Muscle layer of colon (tissue), 2 donors: ENCODE data around the gene GLCCI1.

Experiments
- H3K27ac ChIP-seq: one replicate; pipeline ENCODE4 v1.7.0; 2013; ENCODE audit warnings: low read depth, mild to moderate bottlenecking, low read length, moderate library complexity
- H3K27me3 ChIP-seq, 2 donors: one replicate each; pipeline ENCODE4 v1.7.0; 2013; ENCODE audit warnings: low read length in 2 of 2, mild to moderate bottlenecking in 2 of 2; ENCODE audit not compliant: insufficient read depth in 2 of 2, control insufficient read depth in 1 of 2
- H3K36me3 ChIP-seq: one replicate; pipeline ENCODE4 v1.7.0; 2013; ENCODE audit warnings: mild to moderate bottlenecking, low read length; ENCODE audit not compliant: insufficient read depth
- H3K4me1 ChIP-seq: one replicate; pipeline ENCODE4 v1.7.0; 2013; ENCODE audit warnings: mild to moderate bottlenecking, low read length; ENCODE audit not compliant: insufficient read depth
- H3K4me3 ChIP-seq, 2 donors: one replicate each; pipeline ENCODE4 v1.7.0; 2013; ENCODE audit warnings: low read length in 2 of 2, low read depth in 1 of 2, mild to moderate bottlenecking in 1 of 2, moderate library complexity in 1 of 2
- H3K9ac ChIP-seq: one replicate; pipeline ENCODE4 v1.7.0; 2013; ENCODE audit warnings: low read length
- H3K9me3 ChIP-seq: one replicate; pipeline ENCODE4 v1.7.0; 2013; ENCODE audit warnings: mild to moderate bottlenecking, low read length
- donor health status: abdominal sarcoma.
- donor health status: Adenocarcinoma of cecum.

Gene GLCCI1

DNA sequence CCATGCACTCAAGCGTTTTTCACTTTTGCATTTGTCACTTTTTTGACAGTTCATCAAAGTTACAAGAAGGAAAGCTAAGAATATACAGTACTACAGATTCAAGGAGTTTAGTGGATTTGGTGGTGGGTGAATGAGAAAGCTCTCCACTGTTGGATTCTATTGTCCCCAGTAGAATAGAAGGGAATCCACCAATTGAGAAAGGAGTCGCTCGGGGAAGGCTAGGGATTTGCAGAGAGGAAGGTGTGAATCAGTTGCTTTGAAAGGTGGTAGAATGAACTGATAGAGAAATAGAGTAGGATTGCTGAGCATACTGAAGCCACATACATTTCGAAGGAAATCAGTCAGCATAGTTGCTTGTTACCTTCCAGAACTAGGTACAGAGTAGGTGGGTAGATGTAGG is 33.7 kb upstream of the GLCCI1 start:
- H3K9me3 ChIP-seq = no peaks in the 10 kb centered on the region
- H3K4me3 ChIP-seq = no peak overlapping the region
- no peaks in the 10 kb centered on the region for H3K36me3 ChIP-seq
- no peaks in the 10 kb centered on the region for H3K27me3 ChIP-seq
- H3K27ac ChIP-seq = no peak overlapping the region
- H3K9ac ChIP-seq = no peak overlapping the region
- H3K4me1 ChIP-seq = no peaks in the 10 kb centered on the region

GRCh38 chr7:7938471-7938870 is 30.1 kb upstream of the GLCCI1 start:
- H3K27ac ChIP-seq = no peak overlapping the region
- no peaks in the 10 kb centered on the region for H3K36me3 ChIP-seq
- no peaks in the 10 kb centered on the region for H3K9me3 ChIP-seq
- no peak overlapping the region for H3K4me3 ChIP-seq
- no peaks in the 10 kb centered on the region for H3K4me1 ChIP-seq
- no peak overlapping the region for H3K9ac ChIP-seq
- no peaks in the 10 kb centered on the region for H3K27me3 ChIP-seq

DNA sequence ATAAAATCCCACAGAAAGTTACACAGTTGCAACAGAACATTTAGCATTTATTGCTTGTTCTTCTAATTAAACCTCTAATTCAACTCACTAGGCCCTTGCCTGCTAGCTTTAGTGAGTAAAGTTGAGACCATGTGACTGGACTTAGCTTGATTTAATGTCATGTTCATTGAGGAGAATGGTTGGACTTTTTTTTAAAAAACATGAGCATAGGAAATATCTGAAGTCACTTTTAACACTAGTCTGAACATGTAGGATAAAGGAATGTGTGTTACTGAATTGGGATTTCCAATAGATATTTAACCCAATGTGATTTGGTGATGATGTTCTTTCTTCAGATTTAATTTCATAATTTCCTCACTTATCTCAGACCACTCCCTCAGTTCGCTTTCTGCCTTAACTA is 24.6 kb upstream of the GLCCI1 start:
- Histone ChIP-seq H3K4me1 (no peaks in the 10 kb centered on the region), H3K9me3 (no peaks in the 10 kb centered on the region), H3K27ac (no peak overlapping the region), H3K4me3 (no peak overlapping the region), H3K27me3 (no peaks in the 10 kb centered on the region), H3K36me3 (no peaks in the 10 kb centered on the region), H3K9ac (no peak overlapping the region)

GRCh38 chr7:7944619-7945282 is 23.8 kb upstream of the GLCCI1 start:
- no peaks in the 10 kb centered on the region for H3K9me3 ChIP-seq
- no peak overlapping the region for H3K27ac ChIP-seq
- no peaks in the 10 kb centered on the region for H3K27me3 ChIP-seq

DNA sequence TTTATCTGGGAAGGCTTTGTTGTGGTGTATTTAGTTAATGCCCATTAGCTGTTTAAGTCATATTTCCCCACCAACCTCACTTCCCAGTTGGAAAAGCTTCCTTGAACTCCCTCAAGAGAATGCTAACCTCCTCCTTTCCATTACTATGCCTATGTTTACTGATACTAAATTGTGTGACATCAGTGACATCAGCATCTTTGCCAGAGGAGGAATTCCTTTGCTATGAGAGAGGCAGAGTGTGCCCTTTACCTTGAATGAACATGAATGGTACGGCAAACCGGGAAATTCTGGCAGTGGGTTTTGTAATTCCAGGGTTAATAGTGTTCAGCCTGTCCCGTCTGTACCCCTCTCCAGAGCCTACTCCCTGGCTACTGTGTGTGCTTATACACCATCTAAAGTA is 22.1 kb upstream of the GLCCI1 start:
- Histone ChIP-seq H3K4me3 (no peak overlapping the region), H3K4me1 (no peaks in the 10 kb centered on the region), H3K9me3 (no peaks in the 10 kb centered on the region), H3K27me3 (no peaks in the 10 kb centered on the region), H3K27ac (no peak overlapping the region), H3K9ac (no peak overlapping the region), H3K36me3 (no peaks in the 10 kb centered on the region)

More at GRCh38 chr7:7944619-7945282, 23.8 kb upstream of the GLCCI1 start:
- H3K4me3 ChIP-seq = no peak overlapping the region
- H3K9ac ChIP-seq = no peak overlapping the region
- H3K36me3 ChIP-seq = no peaks in the 10 kb centered on the region
- no peaks in the 10 kb centered on the region for H3K4me1 ChIP-seq

DNA sequence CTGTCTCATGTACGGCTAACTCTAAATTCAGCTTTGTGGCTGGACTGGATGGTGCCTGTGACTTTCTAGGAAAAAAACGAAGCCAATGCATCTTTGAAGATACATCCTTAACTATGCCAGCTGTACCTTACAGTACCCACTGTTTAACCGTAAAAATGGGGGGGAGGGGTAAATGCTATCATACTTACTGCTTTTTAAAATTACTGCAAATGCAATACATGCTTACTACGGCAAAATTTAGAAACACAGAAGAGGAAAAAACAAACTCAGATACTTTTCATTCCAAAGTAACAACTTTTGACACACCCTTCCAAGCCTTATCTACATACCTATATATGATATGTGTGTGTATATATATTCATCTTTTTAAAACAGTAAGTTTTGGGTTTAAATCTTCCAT is 20.4 kb upstream of the GLCCI1 start:
- H3K27me3 ChIP-seq = no peaks in the 10 kb centered on the region
- no peak overlapping the region for H3K27ac ChIP-seq
- no peaks in the 10 kb centered on the region for H3K4me1 ChIP-seq

DNA sequence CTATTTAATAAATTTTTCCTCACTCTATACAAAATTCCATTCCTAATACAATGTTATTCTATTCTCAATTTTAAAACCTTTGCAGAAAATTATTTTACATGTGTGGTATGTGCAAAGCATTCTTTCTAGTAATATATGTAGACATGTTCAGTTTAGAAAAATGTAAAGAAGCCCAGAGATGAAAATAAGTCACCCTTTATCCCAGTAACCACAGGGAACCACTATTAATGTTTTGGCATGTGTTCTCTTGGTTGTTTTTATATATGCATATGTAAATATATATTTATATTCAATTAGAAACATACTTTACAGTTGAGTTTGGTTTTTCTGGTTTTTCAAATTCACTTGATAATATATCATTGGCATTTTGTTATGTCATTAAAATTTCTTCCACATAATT is 14.8 kb upstream of the GLCCI1 start:
- Histone ChIP-seq H3K36me3 (no peaks in the 10 kb centered on the region), H3K9ac (no peak overlapping the region), H3K4me3 (no peak overlapping the region)

More for the DNA sequence above, 20.4 kb upstream of the GLCCI1 start:
- H3K9me3 ChIP-seq = no peaks in the 10 kb centered on the region
- H3K4me3 ChIP-seq = no peak overlapping the region
- H3K9ac ChIP-seq = no peak overlapping the region
- H3K36me3 ChIP-seq = no peaks in the 10 kb centered on the region

DNA sequence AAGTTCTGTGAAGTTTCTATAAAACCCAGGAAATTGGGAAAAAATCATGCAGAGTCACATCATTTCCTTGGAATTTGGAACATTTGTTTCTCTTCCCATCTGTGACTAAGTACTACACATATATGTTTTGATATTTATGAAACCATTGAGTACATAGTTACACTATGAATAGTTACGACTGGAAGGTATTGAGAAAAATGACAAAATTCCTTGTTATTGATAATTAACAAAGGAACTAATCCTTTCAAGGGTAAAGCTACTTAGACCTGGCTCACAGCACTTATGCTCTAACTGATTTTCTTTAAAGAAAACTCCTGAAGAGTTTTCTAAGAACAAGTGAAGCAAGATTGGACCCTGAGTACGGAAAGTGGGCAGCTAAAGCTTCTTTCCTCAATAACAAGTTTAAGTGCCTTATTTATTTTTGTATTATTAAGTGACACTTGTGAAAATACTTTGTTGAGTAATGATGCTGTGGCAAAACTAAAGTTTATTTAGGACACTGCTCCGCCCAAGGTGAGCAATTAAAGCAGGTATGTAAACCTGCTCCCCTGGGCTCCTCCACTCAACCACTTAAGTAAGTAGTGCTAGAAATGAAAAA is 12.0 kb upstream of the GLCCI1 start:
- Histone ChIP-seq H3K9ac (no peak overlapping the region), H3K27ac (no peak overlapping the region), H3K36me3 (no peaks in the 10 kb centered on the region), H3K9me3 (no peaks in the 10 kb centered on the region), H3K4me1 (no peaks in the 10 kb centered on the region), H3K4me3 (no peak overlapping the region), H3K27me3 (no peaks in the 10 kb centered on the region)

More for the DNA sequence above, 14.8 kb upstream of the GLCCI1 start:
- Histone ChIP-seq H3K27me3 (no peaks in the 10 kb centered on the region), H3K27ac (no peak overlapping the region), H3K4me1 (no peaks in the 10 kb centered on the region), H3K9me3 (no peaks in the 10 kb centered on the region)

DNA sequence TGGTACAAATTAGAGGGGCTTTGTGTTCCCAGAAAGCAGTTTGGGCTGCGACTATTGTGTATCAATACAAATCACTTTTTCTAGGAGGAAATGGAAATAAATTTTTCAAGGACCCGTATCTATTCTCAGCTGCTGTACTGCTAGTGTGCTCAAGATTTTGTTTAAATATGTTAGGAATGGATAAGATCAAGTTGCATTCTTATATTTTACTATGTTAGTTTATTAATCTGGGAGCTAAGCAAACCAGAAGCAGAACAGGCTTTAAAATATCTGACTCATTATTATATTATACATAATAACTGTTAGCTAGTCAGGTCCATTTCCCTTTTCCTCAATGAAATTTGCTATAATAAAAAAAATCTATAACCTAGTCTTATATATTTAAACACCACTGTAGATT is 11.1 kb upstream of the GLCCI1 start:
- no peak overlapping the region for H3K9ac ChIP-seq
- H3K4me1 ChIP-seq = no peaks in the 10 kb centered on the region
- no peaks in the 10 kb centered on the region for H3K9me3 ChIP-seq
- no peak overlapping the region for H3K27ac ChIP-seq
- no peaks in the 10 kb centered on the region for H3K36me3 ChIP-seq
- H3K4me3 ChIP-seq = no peak overlapping the region
- H3K27me3 ChIP-seq = no peaks in the 10 kb centered on the region

GRCh38 chr7:7959979-7960670 is 8.5 kb upstream of the GLCCI1 start:
- no peaks in the 10 kb centered on the region for H3K27me3 ChIP-seq
- no peaks in the 10 kb centered on the region for H3K36me3 ChIP-seq
- no peaks in the 10 kb centered on the region for H3K9me3 ChIP-seq
- no peak overlapping the region for H3K27ac ChIP-seq
- H3K9ac ChIP-seq = no peak overlapping the region
- H3K4me1 ChIP-seq = no peaks in the 10 kb centered on the region
- no peak overlapping the region for H3K4me3 ChIP-seq

- H3K9ac ChIP-seq = no peak overlapping the region
- no peak overlapping the region for H3K27ac ChIP-seq
- no peaks in the 10 kb centered on the region for H3K27me3 ChIP-seq
- no peaks in the 10 kb centered on the region for H3K36me3 ChIP-seq
- no peaks in the 10 kb centered on the region for H3K9me3 ChIP-seq
- no peak overlapping the region for H3K4me3 ChIP-seq
- peaks cover 2% of the 10 kb centered on the region for H3K4me1 ChIP-seq
These were observed 5.7 kb upstream of the GLCCI1 start for GRCh38 chr7:7962851-7963250.
